AG04450 (cell line): ENCODE results near the gene PTCH1. TPM values are rescaled to one million over a fixed set of nuclear protein-coding genes. Genes with fewer than 3 reads are reported as not detected.
A peak's percentile ranks its signal among the peaks of the same experiment; 100 is the strongest.

Experiments used
- CTCF ChIA-PET: fragments of 300-600, 350-600 bp; formaldehyde crosslinking; extraction: SDS; loops from one replicate; lab custom pipeline; 2022; ENCODE audit warnings: antibody characterized with exemption, inconsistent platforms; lab: Charles Lee
- POLR2A ChIA-PET: fragments of 350-600 bp; formaldehyde crosslinking; extraction: SDS; loops from one replicate; lab custom pipeline; 2021; ENCODE audit warnings: antibody characterized with exemption, inconsistent platforms; lab: Yijun Ruan, JAX
- DNase-seq: peaks from one replicate; pipeline ENCODE4 v3.0.0-alpha.2; 2011; ENCODE audit warnings: low read depth, low spot score
- H3K27ac ChIP-seq: one replicate; pipeline ENCODE4 v1.5.1; 2012; ENCODE audit warnings: low read depth, low read length, control low read depth
- H3K27me3 ChIP-seq: one replicate; pipeline ENCODE4 v1.6.0; 2012; ENCODE audit warnings: low read length; ENCODE audit not compliant: control insufficient read depth, insufficient read depth
- H3K4me3 ChIP-seq: 2 replicates; pipeline ENCODE4 v1.5.1; 2011; ENCODE audit warnings: mild to moderate bottlenecking, low read depth, low read length, control low read depth
- H3K9me3 ChIP-seq: 2 replicates; pipeline ENCODE4 v1.5.1; 2012; ENCODE audit warnings: low read length; ENCODE audit not compliant: control insufficient read depth, insufficient read depth
- polyA minus RNA-seq: library from RNA; depleted of rRNA, polyadenylated mRNA; stranded (reverse); fragments of >200 nt; gene quantifications from 2 replicates; pipeline ENCODE4 v1.2.3, GENCODE V29; 2011; rRNA and poly(A)+ RNA removed
- polyA plus RNA-seq: library from polyadenylated mRNA; depleted of rRNA; stranded (reverse); fragments of >200 nt; gene quantifications from 2 replicates; pipeline ENCODE4 v1.2.3, GENCODE V29; 2011; rRNA removed
- TF ChIP-seq, protein P1 (sequence below): IDR thresholded peaks from 2 replicates; pipeline ENCODE4 v1.5.1; 2011; ENCODE audit warnings: low read depth, low read length, control low read depth, inconsistent platforms

Gene PTCH1
- 7.3 and 10.2 TPM in 2 replicates for polyA plus RNA-seq
- 27.4 and 28.9 TPM in 2 replicates for polyA minus RNA-seq

DNA sequence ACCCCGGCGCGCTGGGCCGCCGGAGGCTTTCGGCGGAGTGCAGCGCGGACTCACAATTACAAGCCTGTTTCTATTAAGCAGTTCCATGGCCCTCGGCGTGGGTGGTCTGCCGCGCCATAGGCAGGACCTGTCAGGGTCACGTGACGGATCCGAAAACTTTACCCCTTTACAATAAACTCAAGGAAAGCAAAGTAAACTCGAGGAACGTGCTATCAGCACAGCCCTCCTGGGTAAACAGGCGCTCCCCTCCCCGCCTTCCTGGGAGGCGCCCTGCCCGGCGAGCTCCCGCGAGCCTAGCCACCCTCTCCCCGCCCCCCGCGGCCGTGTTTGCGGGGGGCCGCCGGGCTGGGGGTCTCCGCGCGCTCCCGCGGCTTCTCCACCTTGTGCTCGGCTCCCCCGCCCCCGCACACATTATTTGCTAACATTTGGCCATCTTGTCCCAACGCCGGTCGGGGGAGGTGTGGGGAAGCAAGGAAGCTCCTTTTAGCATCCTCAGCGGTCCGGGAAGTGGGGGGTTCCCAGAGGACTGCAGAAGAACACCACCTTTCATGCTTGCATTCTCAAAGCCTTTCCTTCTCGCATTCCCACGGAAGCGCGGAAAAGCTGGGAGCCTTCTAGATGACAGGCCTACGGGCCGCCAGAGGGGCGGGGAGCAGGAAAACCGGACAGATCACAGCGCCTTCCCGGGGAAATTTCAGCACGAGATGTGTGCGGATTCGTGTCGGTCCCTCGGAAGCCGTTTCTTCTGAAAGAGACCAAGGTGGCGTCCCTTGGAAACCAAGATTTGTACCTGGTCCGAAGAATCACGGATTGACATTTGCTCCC is at the start of gene PTCH1:
TSS of gene PTCH1 (minus strand) at position 238 of the 825 bp plus-strand sequence.
- ChIA-PET POLR2A (no interaction called here), CTCF (interaction anchor here (0.6 kb wide), 1 partner anchor 149 kb away, joined by 6 read pairs; no protein-coding TSS in a partner anchor)
- TF ChIP-seq, protein P1, sequence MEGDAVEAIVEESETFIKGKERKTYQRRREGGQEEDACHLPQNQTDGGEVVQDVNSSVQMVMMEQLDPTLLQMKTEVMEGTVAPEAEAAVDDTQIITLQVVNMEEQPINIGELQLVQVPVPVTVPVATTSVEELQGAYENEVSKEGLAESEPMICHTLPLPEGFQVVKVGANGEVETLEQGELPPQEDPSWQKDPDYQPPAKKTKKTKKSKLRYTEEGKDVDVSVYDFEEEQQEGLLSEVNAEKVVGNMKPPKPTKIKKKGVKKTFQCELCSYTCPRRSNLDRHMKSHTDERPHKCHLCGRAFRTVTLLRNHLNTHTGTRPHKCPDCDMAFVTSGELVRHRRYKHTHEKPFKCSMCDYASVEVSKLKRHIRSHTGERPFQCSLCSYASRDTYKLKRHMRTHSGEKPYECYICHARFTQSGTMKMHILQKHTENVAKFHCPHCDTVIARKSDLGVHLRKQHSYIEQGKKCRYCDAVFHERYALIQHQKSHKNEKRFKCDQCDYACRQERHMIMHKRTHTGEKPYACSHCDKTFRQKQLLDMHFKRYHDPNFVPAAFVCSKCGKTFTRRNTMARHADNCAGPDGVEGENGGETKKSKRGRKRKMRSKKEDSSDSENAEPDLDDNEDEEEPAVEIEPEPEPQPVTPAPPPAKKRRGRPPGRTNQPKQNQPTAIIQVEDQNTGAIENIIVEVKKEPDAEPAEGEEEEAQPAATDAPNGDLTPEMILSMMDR: peak; percentile 1; the same call in 1 of the 2 replicates
- peak within 1 kb of the TSS; percentile 70 for H3K4me3 ChIP-seq
- H3K27ac ChIP-seq: no peak within 1 kb of the TSS
- H3K9me3 ChIP-seq: no peaks in the 10 kb centered on the region; the same call in none of the 2 replicates
- H3K27me3 ChIP-seq: peaks cover 27% of the 10 kb centered on the region
- DNase-seq: no peak

DNA sequence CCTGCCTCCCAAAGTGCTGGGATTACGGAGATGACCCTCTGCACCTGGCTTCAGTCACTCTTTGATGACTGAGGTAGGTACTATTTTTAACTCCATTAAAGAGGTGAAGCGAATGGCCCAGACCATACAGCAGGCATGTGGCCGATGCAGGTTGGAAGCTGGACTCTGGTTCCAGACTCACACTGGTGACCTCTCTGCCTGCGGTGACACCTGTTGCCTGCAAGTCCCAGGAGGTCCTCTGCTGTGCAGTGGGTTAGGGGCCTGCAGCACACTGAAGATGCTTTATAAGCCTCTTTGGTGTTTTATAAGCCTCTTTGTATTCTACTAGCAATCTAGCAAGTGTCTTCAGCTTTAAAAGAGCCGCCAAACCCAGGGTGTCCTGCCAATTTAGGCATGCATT is 49.2 kb upstream of the PTCH1 start:
- POLR2A ChIA-PET: no interaction called here
- DNase-seq: no peak
- no peak overlapping the region for H3K27ac ChIP-seq
- H3K9me3 ChIP-seq: peaks cover 6% of the 10 kb centered on the region; the same call in 1 of the 2 replicates
- no peak overlapping the region for H3K4me3 ChIP-seq
- CTCF ChIA-PET: interaction anchor here (0.7 kb wide), 1 partner anchor 438 kb away, joined by 4 read pairs; no protein-coding TSS in a partner anchor
- TF ChIP-seq, protein P1: no peak
- peaks cover 9% of the 10 kb centered on the region for H3K27me3 ChIP-seq

DNA sequence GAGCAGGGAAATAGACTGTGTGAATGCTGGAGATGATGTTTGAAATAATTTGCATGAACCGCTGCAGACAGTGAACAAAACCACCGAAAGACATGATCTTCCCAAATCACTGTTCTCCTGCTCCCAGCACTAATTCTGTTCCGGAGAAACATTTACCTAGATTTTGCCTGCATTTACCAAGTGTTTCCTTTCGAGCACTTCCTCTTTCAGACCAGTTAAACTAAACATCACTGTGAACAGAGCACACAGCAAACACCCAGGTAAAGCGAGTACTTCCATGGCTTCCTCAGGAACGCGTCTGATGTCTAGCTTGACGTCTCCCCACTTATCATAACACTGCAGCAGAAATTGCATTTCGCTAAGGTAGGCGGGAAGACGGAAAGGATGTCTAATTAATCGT is 45.1 kb upstream of the PTCH1 start:
- peaks cover 7% of the 10 kb centered on the region for H3K27me3 ChIP-seq
- no peak overlapping the region for H3K27ac ChIP-seq
- CTCF ChIA-PET: no interaction called here
- no peak for DNase-seq
- TF ChIP-seq, protein P1: no peak
- H3K4me3 ChIP-seq: no peak overlapping the region
- POLR2A ChIA-PET: no interaction called here
- no peaks in the 10 kb centered on the region; the same call in 1 of the 2 replicates for H3K9me3 ChIP-seq

DNA sequence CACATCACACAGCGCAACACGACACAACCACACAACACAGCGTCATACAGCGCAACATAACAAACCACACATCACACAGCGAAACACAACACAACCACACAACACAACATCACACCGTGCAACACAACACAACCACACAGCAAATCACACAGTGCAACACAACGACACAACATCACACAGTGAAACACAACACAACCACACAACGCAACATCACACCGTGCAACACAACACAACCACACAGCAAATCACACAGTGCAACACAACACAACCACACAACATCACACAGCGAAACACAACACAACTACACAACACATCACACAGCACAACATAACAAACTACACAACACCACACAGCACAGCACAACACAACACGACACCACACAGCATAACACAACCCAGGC is 40.4 kb upstream of the PTCH1 start:
- peaks cover 13% of the 10 kb centered on the region for H3K27me3 ChIP-seq
- CTCF ChIA-PET: no interaction called here
- POLR2A ChIA-PET: no interaction called here

More for the DNA sequence above, 40.4 kb upstream of the PTCH1 start:
- TF ChIP-seq, protein P1: no peak
- H3K4me3 ChIP-seq: no peak overlapping the region
- H3K9me3 ChIP-seq: peaks cover 7% of the 10 kb centered on the region; the same call in 1 of the 2 replicates
- no peak overlapping the region for H3K27ac ChIP-seq
- no peak for DNase-seq
